Stimulated activated CD8-positive, alpha-beta memory T cell treated with anti-CD3 and anti-CD28 coated beads, Interleukin-15, amount 100 ng/mL, for 4 hours (primary cell): ENCODE data around the gene SUPV3L1.

Experiments
- DNase-seq, 2 donors: peaks; one replicate each; pipeline ENCODE4 v3.0.0-alpha.2; 2020; ENCODE audit warnings: low read depth in 2 of 2

SUPV3L1 gene

DNA sequence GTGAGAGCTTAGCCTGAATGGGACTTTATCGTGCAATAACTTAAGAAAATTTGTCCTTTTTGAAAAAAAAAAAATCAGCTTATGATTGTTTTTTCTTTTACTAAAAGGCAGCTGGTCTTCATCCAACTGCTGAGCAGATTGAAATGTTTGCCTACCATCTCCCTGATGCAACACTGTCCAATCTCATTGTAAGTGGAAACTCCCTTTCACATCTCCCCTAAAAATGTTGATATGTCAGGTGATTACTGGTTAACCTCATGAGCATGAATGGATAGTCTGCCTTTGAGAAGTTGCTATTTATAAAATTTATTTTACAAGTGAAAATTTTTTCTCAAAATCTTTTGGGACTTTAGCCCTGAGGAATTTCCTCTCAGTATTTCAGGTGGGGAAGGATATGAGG lies 22.3 kb downstream of the SUPV3L1 start:
- DNase-seq = no peak

DNA sequence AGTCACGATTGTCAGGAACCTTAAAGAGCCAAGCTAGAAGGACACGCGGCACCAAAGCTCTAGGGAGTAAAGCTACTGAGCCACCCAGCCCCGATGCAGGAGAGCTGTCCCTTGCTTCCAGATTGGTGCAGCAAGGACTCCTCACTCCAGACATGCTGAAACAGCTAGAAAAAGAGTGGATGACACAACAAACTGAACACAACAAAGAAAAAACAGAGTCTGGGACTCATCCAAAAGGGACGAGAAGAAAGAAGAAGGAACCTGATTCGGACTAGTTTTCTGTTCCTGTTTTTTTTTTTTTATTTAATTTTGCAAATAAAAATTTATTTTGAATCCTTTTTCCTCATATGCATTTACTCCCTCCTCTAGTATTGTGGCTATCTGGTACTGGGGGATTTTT lies 28.7 kb downstream of the SUPV3L1 start:
- DNase-seq = no peak

DNA sequence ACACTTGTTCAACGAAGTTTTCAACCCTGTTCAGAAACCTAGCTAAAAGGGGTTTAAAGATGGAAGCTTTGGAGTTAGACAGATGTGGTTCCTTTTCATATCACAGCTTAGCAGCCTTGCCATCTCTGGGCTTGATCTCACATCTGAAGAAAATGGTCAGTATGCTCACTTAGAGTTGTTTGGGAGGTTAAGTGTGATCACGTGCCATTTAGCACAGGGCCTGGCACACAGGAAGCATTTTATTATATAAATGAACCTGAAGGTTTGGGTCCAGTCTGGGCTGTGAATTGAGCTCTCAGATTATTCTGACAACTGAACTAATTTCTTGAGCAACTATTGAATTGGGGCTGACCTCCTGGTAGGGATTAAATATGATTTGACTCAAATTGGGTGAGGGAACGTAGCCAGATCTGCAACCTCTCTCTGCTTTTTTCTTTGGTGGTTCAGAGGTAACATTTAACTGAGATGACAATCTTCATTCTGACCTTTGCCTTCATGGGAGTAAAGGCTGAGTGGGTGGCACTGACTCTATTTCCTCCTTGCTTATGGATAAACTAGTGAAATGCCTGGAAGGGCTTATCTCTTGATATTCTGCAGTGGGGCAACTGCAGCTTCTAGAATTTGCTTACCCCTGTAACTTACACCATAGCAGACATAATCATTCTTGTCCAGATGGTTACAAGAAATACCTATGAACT lies 29.9 kb downstream of the SUPV3L1 start:
- no peak for DNase-seq

DNA sequence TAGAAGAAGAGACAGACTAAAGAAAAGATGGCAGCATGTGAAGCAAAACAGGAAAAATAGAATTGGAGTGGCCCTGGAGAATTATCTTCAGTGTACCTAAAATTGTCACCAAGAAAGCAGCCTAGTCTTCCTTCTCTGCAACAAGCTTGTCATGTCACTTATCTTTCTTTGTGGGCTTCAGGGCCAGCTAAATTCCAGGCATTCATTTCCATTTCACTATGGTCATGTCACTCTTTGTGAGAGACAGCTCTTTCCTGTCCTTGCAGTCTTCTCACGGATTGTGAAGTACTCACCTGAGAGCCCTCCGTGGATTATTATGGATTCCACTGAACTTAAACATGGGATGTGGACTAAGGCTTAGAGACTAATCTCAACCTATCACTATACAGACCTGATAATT lies 31.1 kb downstream of the SUPV3L1 start:
- no peak for DNase-seq

DNA sequence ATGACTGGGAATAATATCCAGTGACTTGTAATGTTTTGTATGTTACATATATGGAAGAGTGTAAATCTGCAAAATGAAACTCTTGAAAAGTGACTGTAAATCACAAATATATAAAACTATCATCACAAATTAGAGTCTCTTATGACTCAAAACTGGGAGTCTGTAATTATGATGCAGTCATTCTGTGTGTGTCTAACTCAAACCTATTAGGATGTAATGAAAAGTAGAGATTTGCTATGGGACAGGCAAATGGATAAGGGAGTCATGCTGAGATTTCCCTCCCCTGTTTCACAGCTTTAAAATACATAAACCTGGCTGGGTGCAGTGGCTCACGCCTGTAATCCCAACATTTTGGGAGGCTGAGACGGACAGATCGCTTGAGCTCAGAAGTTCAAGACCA lies 31.5 kb downstream of the SUPV3L1 start:
- DNase-seq = no peak

DNA sequence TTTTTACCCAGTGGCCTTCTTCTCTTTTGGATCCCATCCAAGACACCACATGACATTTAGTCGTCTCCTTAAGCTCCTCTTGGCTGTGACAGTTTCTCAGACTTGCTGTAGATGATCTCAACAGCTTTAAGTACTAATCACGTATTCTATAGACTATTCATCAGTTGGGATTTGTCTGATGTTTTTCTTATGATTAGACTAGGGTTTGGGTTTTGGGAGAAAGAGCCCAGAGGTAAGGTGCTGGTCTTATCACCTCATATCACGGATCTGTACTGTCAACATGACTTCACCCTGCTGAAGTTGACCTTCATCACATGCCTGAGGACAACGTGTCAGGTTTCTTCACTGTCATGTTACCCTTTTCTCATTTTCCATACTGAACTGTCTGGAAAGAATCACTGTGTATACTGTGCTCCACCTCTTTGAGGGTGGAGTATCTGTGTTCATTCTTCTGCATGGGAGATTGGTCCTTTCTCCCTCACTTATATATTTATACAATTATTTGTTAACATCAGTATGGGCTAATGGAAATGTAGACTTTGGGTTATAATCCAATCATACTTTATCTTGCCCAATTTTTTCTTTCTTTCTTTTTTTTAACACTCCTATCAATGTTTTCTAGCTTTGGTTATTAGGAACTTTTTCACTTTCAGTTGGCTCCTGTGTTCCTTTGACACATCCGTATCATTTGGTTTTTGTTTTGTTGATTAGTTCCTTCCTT lies 33.7 kb downstream of the SUPV3L1 start:
- DNase-seq = no peak

DNA sequence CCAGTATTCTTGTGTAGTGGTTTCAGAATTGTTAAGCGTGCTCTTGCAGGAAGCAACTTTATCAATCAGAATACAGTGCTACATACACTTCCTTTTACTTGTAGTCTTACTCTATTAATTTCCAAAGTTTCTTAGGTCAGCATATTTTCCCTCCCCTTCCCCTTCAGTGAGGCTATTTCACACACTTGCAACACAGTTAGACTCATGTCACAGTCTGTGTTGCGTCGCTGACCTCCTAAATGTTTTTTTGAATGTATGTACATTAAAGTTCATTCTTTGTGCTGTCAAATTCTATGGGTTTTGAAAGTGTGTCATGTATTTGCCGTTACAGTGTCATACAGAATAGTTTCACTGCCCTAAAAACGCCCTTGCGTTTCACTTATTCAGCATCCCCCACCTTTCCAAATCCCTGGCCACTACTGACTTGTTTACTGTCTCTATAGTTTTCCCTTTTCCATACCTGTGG lies 34.7 kb downstream of the SUPV3L1 start:
- DNase-seq = no peak

DNA sequence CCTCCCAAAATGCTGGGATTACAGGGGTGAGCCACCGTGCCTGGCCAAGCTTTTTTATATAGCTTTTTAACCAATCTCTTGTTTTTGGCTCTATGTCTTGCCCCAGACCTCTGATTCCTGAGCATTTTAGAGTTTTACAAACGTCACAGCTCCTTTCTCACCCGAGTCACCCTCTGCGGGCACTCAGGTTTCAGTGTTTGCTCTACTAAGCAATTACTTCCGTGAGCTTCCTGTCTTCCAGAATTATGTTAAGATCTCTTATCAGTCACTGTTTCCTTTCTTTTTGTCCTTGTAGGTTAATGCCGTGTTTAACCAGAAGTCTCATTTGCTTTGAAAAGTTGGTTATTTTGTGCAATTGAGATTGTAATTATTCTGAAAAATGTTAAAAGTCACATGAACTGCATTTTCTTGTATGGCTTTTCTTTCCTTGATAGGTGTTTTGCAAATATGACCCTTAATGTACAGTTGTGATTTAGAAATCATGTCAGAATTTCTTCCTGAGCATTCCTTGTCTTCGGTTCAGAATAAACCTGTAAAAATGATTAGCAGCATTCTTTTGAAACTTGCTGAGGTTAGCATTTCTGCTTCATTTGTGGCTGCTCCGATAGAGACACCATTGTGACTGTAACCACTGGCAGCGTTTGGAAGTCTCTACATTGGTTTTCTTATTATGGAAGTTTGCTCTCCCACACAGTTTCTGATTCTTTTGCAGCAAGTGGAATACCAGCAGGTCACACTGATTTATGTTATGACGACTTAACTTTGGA lies 35.6 kb downstream of the SUPV3L1 start:
- no peak for DNase-seq

DNA sequence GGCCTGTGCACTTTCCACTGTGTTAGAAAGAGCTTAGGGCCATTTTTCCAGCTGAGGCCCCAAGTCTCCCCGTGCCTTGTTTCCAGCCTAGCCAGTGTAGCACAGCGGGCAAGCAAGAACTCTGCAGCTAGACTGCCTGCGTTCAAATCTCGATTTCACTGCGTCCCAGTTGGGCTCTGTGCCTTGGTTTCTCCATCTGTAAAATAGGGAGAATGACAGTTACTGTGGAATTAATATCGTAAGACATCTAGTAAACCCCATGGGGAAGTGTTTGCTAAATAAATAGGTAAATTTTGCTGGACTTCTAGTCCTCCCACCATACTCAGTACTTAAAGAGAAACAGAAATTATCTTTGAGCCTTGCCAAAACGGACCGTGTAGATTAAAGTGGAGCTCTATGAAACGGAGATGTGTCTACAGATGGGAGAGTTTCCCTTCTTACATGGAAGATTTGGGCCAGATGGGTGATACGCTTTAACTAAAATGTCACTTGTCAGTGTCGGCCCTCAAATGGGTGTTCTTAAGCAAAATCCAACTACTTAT lies 36.6 kb downstream of the SUPV3L1 start:
- DNase-seq = no peak

DNA sequence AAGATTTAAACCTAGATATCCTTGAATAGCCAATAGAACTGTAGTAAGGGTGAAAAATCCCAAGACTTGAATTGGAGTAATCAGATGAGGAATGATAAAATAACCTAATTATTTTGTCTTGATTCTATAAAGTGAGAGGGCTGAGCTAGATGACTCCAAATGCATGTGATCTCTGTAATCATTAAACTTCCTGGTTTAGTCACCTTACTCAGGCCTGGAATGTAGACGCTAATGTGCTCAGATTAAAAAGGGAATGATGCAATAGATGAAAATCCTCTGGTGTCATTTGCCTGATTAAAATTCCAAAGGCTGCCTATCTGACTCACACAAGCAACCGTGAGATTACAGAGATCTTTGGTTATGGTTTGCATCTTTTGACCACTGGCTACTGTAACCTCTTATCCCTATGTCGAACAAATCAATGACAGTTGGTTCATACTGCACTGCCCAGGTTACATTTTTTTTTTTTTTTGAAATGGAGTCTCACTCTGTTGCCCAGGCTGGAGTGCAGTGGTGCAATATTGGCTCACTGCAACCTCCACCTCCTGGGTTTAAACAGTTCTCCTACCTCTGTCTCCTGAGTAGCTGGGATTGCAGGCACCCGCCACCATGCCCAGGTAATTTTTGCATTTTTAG lies 37.2 kb downstream of the SUPV3L1 start:
- DNase-seq = no peak

DNA sequence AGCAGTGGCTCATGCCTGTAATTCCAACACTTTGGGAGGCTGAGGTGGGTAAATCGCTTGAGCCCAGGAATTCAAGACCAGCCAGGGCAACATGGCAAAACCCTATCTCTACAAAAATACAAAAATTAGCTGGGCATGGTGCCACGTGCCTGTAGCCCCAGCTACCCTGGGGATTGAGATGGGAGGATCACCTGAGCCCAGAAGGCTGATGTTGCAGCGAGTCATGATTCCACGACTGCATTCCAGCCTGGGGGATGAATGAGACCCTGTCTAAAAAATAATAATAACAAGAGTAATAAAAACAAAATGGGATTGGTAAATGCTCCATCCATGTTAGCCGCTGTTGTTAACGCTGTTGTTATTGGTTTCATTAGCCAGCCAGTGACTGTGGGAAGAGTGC lies 38.8 kb downstream of the SUPV3L1 start:
- no peak for DNase-seq

DNA sequence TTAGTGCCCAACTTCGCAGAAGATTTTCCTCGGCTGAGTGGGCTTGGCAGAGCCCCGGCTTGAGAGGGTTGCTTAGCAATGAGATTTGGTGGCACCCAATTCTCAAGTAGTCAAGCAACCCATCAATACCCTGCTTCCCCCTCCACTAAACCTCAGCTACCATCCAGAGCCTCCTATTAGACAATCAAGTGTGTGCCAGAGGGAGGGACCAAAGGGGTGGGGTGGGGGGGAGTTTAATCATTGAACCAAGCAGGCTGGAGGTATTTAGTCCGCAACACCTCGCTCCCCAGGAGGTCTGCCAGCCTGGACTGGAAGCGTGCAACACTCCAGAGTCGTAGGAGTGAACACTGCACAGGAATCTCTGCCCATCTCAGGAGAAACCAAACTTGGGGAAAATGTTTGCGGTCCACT lies 40.0 kb downstream of the SUPV3L1 start, which contains the start of gene HKDC1:
HKDC1 (plus strand) TSS at position 292 of the 411 bp plus-strand sequence; CDS start at position 396, 104 bp downstream.
- no peak for DNase-seq

DNA sequence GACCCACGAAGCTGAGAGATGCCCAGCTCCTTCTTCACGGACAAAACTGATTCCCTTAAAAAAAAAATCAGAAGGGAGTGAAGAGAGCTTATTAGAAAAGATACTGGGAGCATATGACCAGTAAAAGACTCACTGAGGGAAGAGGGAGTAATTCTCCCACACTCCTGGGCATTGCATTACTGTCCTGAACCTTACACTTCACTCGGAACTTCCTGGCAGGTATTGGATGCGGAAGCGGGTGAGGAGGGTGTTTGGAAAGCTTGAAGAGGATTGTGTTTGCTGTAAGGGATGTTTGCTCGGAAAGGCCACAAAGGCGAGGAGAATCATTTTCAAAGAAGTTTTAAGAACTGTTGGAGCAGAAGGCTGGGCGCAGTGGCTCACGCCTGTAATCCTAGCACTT lies 40.5 kb downstream of the SUPV3L1 start:
- DNase-seq = no peak

DNA sequence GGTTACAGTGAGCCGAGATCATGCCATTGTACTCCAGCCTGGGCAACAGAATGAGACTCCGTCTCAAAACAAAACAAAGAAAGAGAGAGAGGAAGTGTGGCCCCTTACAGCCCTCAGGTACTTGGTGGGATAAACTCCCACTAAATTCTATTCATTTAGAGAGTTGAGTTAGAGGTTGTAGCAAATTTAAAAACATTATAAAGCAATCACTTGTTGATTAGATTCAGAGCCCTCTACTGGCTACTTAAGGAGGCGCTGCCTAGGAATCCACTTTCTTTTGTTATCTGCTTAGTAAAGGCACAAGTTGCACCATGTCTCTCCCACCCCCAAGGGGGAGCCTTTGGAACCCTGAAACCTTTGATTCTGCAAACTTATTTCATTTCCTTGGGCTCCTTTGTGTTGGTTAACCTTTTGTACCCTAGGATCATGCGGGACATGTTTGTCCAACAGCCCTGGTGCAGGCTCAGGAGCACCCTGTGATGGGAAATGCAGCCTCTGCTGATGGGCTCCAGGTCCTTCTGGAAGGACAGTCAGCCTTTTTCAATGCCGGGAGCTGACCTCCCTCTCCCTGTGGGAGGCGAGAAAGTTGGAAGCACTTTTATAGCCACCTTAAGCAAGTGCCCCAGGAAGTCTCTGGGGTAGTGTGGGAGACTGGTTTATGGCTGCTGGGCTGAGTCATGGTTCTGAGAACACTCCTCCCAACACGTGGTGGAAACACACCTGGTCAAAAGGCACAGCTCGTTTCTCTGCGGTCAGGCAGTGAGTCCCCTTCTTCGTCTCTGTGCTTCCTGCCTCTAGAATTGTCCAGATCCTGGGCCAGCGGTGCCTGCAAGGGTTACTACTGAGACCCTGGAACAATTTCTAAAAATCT lies 42.4 kb downstream of the SUPV3L1 start:
- DNase-seq = peak; percentile 55 to 66

DNA sequence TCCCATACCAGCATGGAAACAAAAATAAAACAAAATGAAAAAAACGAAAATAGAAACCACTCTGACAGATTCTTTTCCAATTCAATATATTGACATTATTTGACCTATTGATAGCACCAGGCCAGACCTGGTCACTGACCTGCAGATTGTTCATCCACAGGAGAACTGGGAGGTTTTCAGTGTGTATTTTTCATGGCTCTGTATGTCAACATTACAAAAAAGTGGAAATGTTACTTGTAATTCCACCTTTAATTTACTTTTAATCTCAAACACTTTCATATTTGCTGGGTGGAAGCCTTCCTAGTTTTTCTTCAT lies 43.0 kb downstream of the SUPV3L1 start:
- DNase-seq = no peak

DNA sequence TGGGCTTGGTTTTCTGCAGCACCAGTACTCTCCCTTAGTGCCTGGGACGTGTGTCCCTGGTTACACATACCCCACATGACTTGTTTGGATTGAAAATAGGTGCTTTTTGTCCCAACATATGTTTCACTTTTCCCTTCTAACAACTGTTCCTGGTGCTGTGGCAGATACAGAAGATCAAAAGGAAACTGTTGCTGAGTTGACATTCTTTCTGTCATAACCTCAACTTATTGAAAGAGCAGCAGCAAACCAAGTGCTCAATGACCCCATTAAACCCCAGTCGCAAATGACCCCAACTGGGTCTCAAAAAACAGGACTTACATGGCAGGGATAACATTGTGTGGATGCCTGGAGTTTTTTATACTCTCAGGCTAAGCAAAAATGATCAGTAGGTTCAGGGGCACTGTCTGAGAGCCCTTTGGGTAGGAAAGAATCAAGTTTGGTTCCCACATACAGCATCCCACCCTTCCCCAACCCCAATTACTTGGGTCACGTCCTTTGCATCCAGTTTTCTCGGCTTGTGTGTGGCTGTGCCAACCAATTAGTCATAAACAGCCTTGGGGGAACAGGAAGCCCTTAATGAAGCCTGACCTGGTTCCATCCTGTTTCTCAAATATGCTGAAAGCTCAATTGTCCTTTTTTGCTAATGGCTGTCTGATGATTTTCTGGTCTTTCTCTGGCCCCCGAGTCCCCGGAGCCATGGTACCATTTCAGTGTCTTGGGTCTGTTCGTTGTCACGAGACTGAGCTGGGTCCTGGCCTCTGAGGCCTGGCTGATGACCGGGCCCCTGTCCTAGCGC lies 45.0 kb downstream of the SUPV3L1 start:
- DNase-seq = no peak

DNA sequence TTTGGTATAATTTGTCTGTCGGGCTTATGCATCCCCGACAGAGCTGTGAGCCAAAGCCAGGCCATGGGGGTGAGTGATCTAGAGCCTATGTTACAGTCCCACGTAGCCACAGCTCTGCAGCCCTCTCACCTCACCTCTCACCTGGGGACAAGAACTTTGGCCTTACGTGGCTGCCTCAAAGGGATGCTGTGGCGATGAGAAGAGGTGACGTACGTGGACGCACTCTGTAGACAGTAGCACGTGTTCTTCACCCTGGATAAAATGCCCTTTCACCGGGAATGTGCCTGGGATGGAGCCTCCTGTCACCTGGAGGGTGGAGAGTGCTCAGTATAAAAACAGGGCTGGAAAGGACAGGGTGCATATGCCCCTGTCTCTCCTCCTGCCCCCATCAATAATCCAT lies 45.6 kb downstream of the SUPV3L1 start:
- DNase-seq = no peak

DNA sequence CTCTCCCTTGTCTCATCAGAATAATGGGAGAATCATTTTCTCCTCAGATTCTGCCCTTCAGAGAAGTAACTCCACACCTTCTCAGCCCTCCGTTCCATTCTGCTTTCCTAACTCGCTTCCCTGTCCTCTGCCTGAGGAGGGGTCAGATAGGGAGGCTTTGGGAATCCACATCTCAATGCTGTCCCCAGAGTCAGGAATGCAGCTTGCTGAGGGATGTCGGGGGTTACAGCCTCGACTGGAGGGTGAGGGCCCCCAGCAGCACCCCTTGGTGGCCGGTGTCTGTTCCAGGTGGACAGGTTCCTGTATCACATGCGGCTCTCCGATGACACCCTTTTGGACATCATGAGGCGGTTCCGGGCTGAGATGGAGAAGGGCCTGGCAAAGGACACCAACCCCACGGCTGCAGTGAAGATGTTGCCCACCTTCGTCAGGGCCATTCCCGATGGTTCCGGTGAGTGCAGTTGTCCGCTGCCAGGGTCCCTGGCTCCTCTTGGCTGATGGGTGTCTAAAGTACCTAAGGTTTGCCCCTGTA lies 47.0 kb downstream of the SUPV3L1 start:
- DNase-seq = no peak

DNA sequence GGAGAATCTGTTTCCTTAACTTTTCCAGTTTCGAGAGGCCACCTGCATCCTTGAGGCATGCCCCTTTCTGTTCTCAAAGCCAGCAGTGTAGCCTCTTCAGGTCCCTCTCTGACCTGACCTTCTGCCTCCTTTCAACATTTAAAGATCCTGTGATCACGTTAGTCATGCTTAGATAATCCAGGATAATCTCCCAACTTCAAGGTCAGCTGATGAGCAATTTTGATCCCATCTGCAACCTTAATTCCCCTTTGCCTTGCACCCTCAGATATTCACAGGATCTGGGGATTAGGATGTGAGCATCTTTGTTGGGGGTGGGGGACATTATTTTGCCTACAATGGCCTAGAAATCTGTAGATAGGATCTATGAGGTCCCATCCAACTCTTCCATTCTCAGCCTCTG lies 48.1 kb downstream of the SUPV3L1 start:
- DNase-seq = no peak

DNA sequence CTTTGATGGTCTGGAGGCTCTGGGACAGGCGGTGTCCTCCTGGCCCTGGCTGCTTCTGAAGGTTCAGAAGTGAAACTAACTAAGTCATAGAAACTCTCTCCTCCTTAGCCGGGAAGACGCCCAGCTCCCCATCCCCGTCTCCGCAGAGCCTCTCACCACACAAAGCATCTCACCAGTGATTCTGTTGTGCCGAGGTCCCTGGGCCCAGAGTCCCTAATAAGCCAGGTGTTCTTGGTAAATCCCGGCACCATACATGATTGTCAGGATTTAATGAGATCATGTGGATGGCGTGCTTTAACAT lies 49.5 kb downstream of the SUPV3L1 start:
- DNase-seq = no peak
